IMR-90 (cell line): ENCODE results near the gene HRH3. TPM values are rescaled to one million over a fixed set of nuclear protein-coding genes. Genes with fewer than 3 reads are reported as not detected.

Source experiments
- ATAC-seq: fragments of 200-7000 bp; cut with Tn5 transposase; 2 replicates; pipeline ENCODE4 v1.9.1; 2020; ENCODE audit warnings: low read depth, mild to moderate bottlenecking, moderate library complexity
- BruUV-seq: library from RNA; stranded (reverse); fragments of 400-500 nt; replicated peaks from 2 replicates; lab custom pipeline; 2021; lab: Mats Ljungman, UMichigan
- CTCF ChIA-PET: fragments of 300-600 bp; formaldehyde crosslinking; extraction: SDS; loops from one replicate; lab custom pipeline; 2021; ENCODE audit warnings: antibody characterized with exemption; lab: Yijun Ruan, JAX
- POLR2A ChIA-PET: fragments of 300-600 bp; sonication (Branson Sonifier 250); formaldehyde crosslinking; loops from one replicate; lab custom pipeline; 2022; ENCODE audit warnings: antibody characterized with exemption; ENCODE audit not compliant: unreplicated experiment; lab: Charles Lee
- DNase-seq: peaks from one replicate; pipeline ENCODE4 v3.0.0; 2013
- H2AFZ ChIP-seq: replicated peaks from 2 replicates; pipeline ENCODE3; 2013; ENCODE audit warnings: low read length, mild to moderate bottlenecking; ENCODE audit not compliant: poor library complexity
- H2AK5ac ChIP-seq: 2 replicates; pipeline ENCODE4 v1.6.1; 2013; ENCODE audit warnings: low read depth, low read length, inconsistent platforms
- H2AK9ac ChIP-seq: replicated peaks from 2 replicates; pipeline ENCODE3; 2013; ENCODE audit warnings: mild to moderate bottlenecking, low read depth, low read length, moderate library complexity; ENCODE audit not compliant: poor library complexity
- H2BK120ac ChIP-seq: 2 replicates; pipeline ENCODE4 v1.6.1; 2013; ENCODE audit warnings: low read depth, low read length, inconsistent platforms
- H2BK15ac ChIP-seq: 3 replicates; pipeline ENCODE4 v1.6.1; 2013; ENCODE audit warnings: low read depth, low read length, inconsistent platforms
- H2BK20ac ChIP-seq: 2 replicates; pipeline ENCODE4 v1.6.1; 2013; ENCODE audit warnings: low read depth, mild to moderate bottlenecking, inconsistent platforms, low read length, moderate library complexity
- H2BK5ac ChIP-seq: 2 replicates; pipeline ENCODE4 v1.6.1; 2013; ENCODE audit warnings: mild to moderate bottlenecking, low read depth, low read length, inconsistent platforms; ENCODE audit not compliant: poor library complexity, severe bottlenecking
- H3K14ac ChIP-seq: replicated peaks from 2 replicates; pipeline ENCODE4 v1.6.1; 2013; ENCODE audit warnings: low read depth, low read length, inconsistent platforms
- H3K18ac ChIP-seq: 2 replicates; pipeline ENCODE4 v1.6.1; 2013; ENCODE audit warnings: low read depth, low read length, control low read depth
- H3K23ac ChIP-seq: 2 replicates; pipeline ENCODE4 v1.6.1; 2013; ENCODE audit warnings: low read depth, low read length, inconsistent platforms
- H3K27ac ChIP-seq: 2 replicates; pipeline ENCODE4 v1.5.1; 2013; ENCODE audit warnings: mild to moderate bottlenecking, control low read depth, low read length; ENCODE audit not compliant: insufficient read depth
- H3K27me3 ChIP-seq: 2 replicates; pipeline ENCODE4 v1.6.1; 2013; ENCODE audit warnings: low read length; ENCODE audit not compliant: control insufficient read depth, insufficient read depth
- H3K36me3 ChIP-seq: 2 replicates; pipeline ENCODE4 v1.6.1; 2013; ENCODE audit warnings: low read length, mixed read lengths; ENCODE audit not compliant: control insufficient read depth, insufficient read depth
- H3K4ac ChIP-seq: 2 replicates; pipeline ENCODE4 v1.6.1; 2013; ENCODE audit warnings: low read depth, low read length, inconsistent platforms
- H3K4me1 ChIP-seq: 2 replicates; pipeline ENCODE4 v1.6.1; 2013; ENCODE audit warnings: low read length, mixed read lengths; ENCODE audit not compliant: control insufficient read depth, insufficient read depth
- H3K4me2 ChIP-seq: 2 replicates; pipeline ENCODE4 v1.6.1; 2013; ENCODE audit warnings: low read depth, mild to moderate bottlenecking, control low read depth, low read length, moderate library complexity
- H3K4me3 ChIP-seq: 2 replicates; pipeline ENCODE4 v1.5.1; 2013; ENCODE audit warnings: low read depth, mild to moderate bottlenecking, control low read depth, low read length, moderate library complexity; ENCODE audit not compliant: insufficient read depth
- H3K56ac ChIP-seq: 2 replicates; pipeline ENCODE4 v1.6.1; 2013; ENCODE audit warnings: low read length, inconsistent platforms; ENCODE audit not compliant: insufficient read depth; ENCODE audit errors: extremely low read depth
- H3K79me1 ChIP-seq, 2 experiments: 2 replicates each; pipeline ENCODE4 v1.6.1; 2013; ENCODE audit warnings: low read length in 2 of 2, inconsistent platforms in 1 of 2, low read depth in 1 of 2
- H3K9ac ChIP-seq: 2 replicates; pipeline ENCODE4 v1.6.1; 2013; ENCODE audit warnings: low read depth, low read length, control low read depth
- H3K9me1 ChIP-seq: 2 replicates; pipeline ENCODE4 v1.6.1; 2013; ENCODE audit warnings: low read length, inconsistent platforms; ENCODE audit not compliant: insufficient read depth
- H3K9me3 ChIP-seq: 2 replicates; pipeline ENCODE4 v1.6.1; 2013; ENCODE audit warnings: low read length; ENCODE audit not compliant: control insufficient read depth, insufficient read depth
- H4K20me1 ChIP-seq: 2 replicates; pipeline ENCODE4 v1.6.1; 2013; ENCODE audit warnings: low read length, inconsistent platforms; ENCODE audit not compliant: insufficient read depth
- H4K5ac ChIP-seq: 2 replicates; pipeline ENCODE4 v1.6.1; 2013; ENCODE audit warnings: mild to moderate bottlenecking, low read depth, low read length, control low read depth
- H4K8ac ChIP-seq, 2 experiments: 2 replicates each; pipeline ENCODE4 v1.6.1; 2013; ENCODE audit warnings: low read depth in 2 of 2, low read length in 2 of 2, control low read depth in 1 of 2, inconsistent platforms in 1 of 2
- H4K91ac ChIP-seq: 2 replicates; pipeline ENCODE4 v1.6.1; 2013; ENCODE audit warnings: low read depth, low read length, inconsistent platforms; ENCODE audit not compliant: insufficient read depth
- BHLHE40 ChIP-seq: fragments of 150-350 bp; IDR thresholded peaks from 2 replicates; pipeline ENCODE4 v1.6.1; 2016; ENCODE audit warnings: mild to moderate bottlenecking, low read depth, low read length
- CEBPB ChIP-seq: IDR thresholded peaks from 2 replicates; pipeline ENCODE4 v1.6.1; 2012; ENCODE audit warnings: low read depth, low read length, improper control_type of control experiment
- CHD1 ChIP-seq: IDR thresholded peaks from 2 replicates; pipeline ENCODE4 v1.6.1; 2012; ENCODE audit warnings: low read depth, low read length, improper control_type of control experiment
- CTCF ChIP-seq: conservative IDR thresholded peaks from 2 replicates; pipeline ENCODE4 v1.5.1; 2012; ENCODE audit warnings: mild to moderate bottlenecking, low read depth, low read length, improper control_type of control experiment
- ELK1 ChIP-seq: fragments of 150-350 bp; IDR thresholded peaks from 2 replicates; pipeline ENCODE4 v1.6.1; 2016; ENCODE audit warnings: low read depth, mild to moderate bottlenecking, low read length, moderate library complexity, borderline replicate concordance
- FOS ChIP-seq: fragments of 150-350 bp; IDR thresholded peaks from 2 replicates; pipeline ENCODE4 v1.6.1; 2016; ENCODE audit warnings: low read depth, low read length
- MAFK ChIP-seq: IDR thresholded peaks from 2 replicates; pipeline ENCODE4 v1.6.1; 2012; ENCODE audit warnings: low read depth, low read length, improper control_type of control experiment
- MAZ ChIP-seq: IDR thresholded peaks from 2 replicates; pipeline ENCODE4 v1.6.1; 2012; ENCODE audit warnings: low read depth, mild to moderate bottlenecking, low read length, improper control_type of control experiment, moderate library complexity, borderline replicate concordance
- MXI1 ChIP-seq: IDR thresholded peaks from 2 replicates; pipeline ENCODE4 v1.6.1; 2012; ENCODE audit warnings: low read depth, mild to moderate bottlenecking, low read length, moderate library complexity, borderline replicate concordance
- NFE2L2 ChIP-seq: fragments of 150-350 bp; IDR thresholded peaks from 2 replicates; pipeline ENCODE4 v1.6.1; 2016; ENCODE audit warnings: low read depth, mild to moderate bottlenecking, low read length
- POLR2A ChIP-seq: IDR thresholded peaks from 2 replicates; pipeline ENCODE4 v1.6.1; 2012; ENCODE audit warnings: mild to moderate bottlenecking, low read depth, low read length
- RAD21 ChIP-seq: IDR thresholded peaks from 2 replicates; pipeline ENCODE4 v1.6.1; 2012; ENCODE audit warnings: low read length, improper control_type of control experiment
- RCOR1 ChIP-seq: IDR thresholded peaks from 2 replicates; pipeline ENCODE4 v1.6.1; 2012; ENCODE audit warnings: mild to moderate bottlenecking, low read length, improper control_type of control experiment; ENCODE audit not compliant: insufficient replicate concordance
- RFX5 ChIP-seq: IDR thresholded peaks from 2 replicates; pipeline ENCODE4 v1.8.0; 2012; ENCODE audit warnings: low read depth, mild to moderate bottlenecking, low read length, moderate library complexity
- SMC3 ChIP-seq: fragments of 150-350 bp; IDR thresholded peaks from 2 replicates; pipeline ENCODE4 v1.6.1; 2016; ENCODE audit warnings: low read depth, mild to moderate bottlenecking, antibody characterized with exemption, low read length, moderate library complexity
- USF2 ChIP-seq: fragments of 150-350 bp; IDR thresholded peaks from 2 replicates; pipeline ENCODE4 v1.6.1; 2017; ENCODE audit warnings: mild to moderate bottlenecking, antibody characterized with exemption, low read length, low read depth
- WGBS, 2 experiments: methylation state at CpG; one replicate each; pipeline versions ENCODE4 v1.1.5 to v1.1.7; 2013; ENCODE audit warnings: missing lambda C conversion rate in 2 of 2; ENCODE audit not compliant: insufficient read length in 1 of 2; ENCODE audit errors: extremely low coverage in 2 of 2; 5-methylcytosine and 5-hydroxymethylcytosine counted together
- dilution Hi-C: fragments of 300-500 bp; cut with HindIII; formaldehyde crosslinking; loops from one replicate; pipeline ENCODE4 v1.14.3; 2018; ENCODE audit warnings: low sequenced_read_pairs; ENCODE audit not compliant: unreplicated experiment
- in situ Hi-C: fragments of 300-500 bp; cut with MboI; formaldehyde crosslinking; loops from 3 replicates; pipeline ENCODE4 v1.14.3; 2019; ENCODE audit warnings: low sequenced_read_pairs, inconsistent platforms, mixed read lengths
- intact Hi-C: fragments of 100-400 bp; cut with micrococcal nuclease; formaldehyde crosslinking; loops from 2 replicates; pipeline ENCODE4 v1.10.0; 2022
- polyA plus RNA-seq, 3 experiments: library from polyadenylated mRNA; depleted of rRNA; stranded (reverse); fragments of >200 nt; gene quantifications; 2 replicates each; pipeline ENCODE4 v1.2.3, GENCODE V29; 2012; ENCODE audit warnings: low replicate concordance in 1 of 3
- total RNA-seq: library from RNA; depleted of rRNA; stranded (reverse); fragments of >200 nt; gene quantifications from 2 replicates; pipeline ENCODE4 v1.2.3, GENCODE V29; 2012

Gene HRH3
- total and polyA plus RNA-seq, 2 of the 4 experiments (the other 2 are of a cell fraction), result not detected

GRCh38 chr20:62175711-62176110 is 44.4 kb downstream of the HRH3 start:
- Histone ChIP-seq H4K91ac (no peak overlapping the region), H4K20me1 (no peaks in the 10 kb centered on the region), H2BK15ac (no peak overlapping the region), H2AK5ac (no peak overlapping the region), H3K4ac (no peak overlapping the region), H2BK20ac (no peak overlapping the region), H3K4me1 (no peaks in the 10 kb centered on the region), H3K18ac (no peak overlapping the region), H3K23ac (no peak overlapping the region), H4K8ac (no peak overlapping the region), H3K4me3 (no peak overlapping the region), H3K27me3 (no peaks in the 10 kb centered on the region), H3K56ac (no peak overlapping the region), H3K79me1 (no peaks in the 10 kb centered on the region), H3K9me1 (0 out of 2 replicates have a peak, but pooled peaks cover 2% of the 10 kb centered on the region), H3K4me2 (no peak overlapping the region), H2AFZ (no peak overlapping the region), H3K27ac (no peak overlapping the region), H2BK120ac (no peak overlapping the region), H3K14ac (no peak overlapping the region), H3K36me3 (peaks cover 29% of the 10 kb centered on the region), H3K9ac (no peak overlapping the region), H2BK5ac (no peak overlapping the region), H2AK9ac (no peak overlapping the region), H3K9me3 (no peaks in the 10 kb centered on the region), H4K5ac (no peak overlapping the region)
- dilution Hi-C loops, result no loop called here
- no TSS peak for BruUV-seq
- POLR2A ChIA-PET, result no interaction called here
- DNase-seq, result no peak
- no peak for ATAC-seq
- CTCF ChIA-PET, result no interaction called here
- TF ChIP-seq SMC3 (no peak), RAD21 (no peak), CEBPB (no peak), BHLHE40 (no peak), CHD1 (no peak), CTCF (no peak), MAZ (no peak), RFX5 (no peak), NFE2L2 (no peak), MXI1 (no peak), RCOR1 (no peak), ELK1 (no peak), FOS (no peak), USF2 (no peak), MAFK (no peak), POLR2A (no peak)
- in situ Hi-C loops, result no loop called here
- intact Hi-C loops, result no loop called here
- WGBS, 2 experiments, result 97% methylated on average over 6 of the region's 10 CpGs; no CpG with 5 or more reads in 1 of the 2 experiments
